Lung microvascular endothelial cell (primary cell): ENCODE results near the gene ARHGAP40. TPM values are rescaled to one million over a fixed set of nuclear protein-coding genes. Genes with fewer than 3 reads are reported as not detected.

Source experiments
- DNase-seq, 2 donors: peaks; one replicate each; pipeline versions ENCODE4 v3.0.0 to v3.0.0-alpha.2; 2010; ENCODE audit warnings: low read depth in 2 of 2
- total RNA-seq: library from RNA; depleted of rRNA; stranded (reverse); fragments of >200 nt; gene quantifications from 2 replicates; pipeline ENCODE4 v1.2.1, GENCODE V29; 2014

ARHGAP40 gene
- total RNA-seq, 1 donor from 2014 or later = not detected

DNA sequence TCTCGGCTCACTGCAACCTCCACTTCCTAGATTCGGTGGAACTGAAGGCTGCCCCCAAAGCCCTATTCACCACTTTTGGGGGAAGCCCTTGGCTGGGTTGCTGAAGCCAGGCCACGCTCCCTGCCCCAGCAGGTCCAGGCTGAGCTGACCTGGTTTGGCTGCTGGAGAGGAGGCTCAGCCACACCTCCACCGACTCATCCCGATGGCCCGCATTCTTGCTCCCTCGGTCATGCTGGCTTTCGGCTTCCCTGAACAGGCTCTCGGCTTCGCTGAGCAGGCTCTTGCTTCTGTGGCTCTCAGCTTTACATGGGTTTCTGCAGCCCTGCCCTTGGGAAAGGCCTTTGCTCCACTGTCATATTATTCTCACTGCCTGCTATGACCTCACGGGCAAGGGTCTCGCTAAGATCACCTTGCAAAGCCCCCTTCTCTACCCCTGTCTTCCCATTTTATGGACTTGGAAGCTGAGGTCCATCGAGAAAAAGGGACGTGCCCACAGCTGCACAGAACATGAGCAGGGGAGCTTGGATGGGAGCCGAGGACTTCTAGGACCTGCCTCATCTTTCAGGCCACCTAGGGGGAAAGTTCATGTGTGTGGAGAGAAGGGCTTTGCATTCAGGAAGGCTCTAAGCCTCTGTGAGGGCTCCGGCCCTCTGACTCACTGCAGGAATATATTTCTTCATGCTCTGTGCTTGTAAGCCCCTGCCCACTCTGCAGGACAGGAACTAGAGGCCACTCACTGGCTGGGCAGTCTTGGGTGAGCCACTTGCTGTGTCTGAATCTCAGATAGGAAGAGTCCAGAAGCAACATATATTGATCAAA is 15.6 kb downstream of the ARHGAP40 start:
- DNase-seq = no peak

GRCh38 chr20:38617830-38618196 is 16.2 kb downstream of the ARHGAP40 start:
- DNase-seq = no peak

- DNase-seq = no peak
Observed at GRCh38 chr20:38620441-38620840, 18.8 kb downstream of the ARHGAP40 start.

DNA sequence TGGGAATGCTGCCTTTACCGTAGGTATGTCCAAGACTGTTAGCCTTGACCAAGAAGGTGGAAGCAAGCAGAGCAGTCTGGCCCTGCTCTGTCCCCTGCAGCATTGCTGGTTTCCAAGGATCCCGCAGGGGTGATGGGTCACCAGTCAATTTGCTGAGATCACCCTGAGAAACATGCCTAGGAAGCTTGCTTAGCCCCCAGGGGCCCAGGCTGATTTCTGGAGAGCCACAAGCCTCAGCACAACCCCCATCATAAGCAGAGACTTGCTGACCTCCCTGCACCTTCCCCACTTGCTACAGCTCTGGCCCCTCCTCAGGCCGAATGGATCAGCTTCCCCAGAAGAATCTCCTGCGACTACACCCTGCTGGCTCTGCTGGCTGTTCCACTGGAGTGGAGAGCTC is 21.5 kb downstream of the ARHGAP40 start:
- DNase-seq = no peak

DNA sequence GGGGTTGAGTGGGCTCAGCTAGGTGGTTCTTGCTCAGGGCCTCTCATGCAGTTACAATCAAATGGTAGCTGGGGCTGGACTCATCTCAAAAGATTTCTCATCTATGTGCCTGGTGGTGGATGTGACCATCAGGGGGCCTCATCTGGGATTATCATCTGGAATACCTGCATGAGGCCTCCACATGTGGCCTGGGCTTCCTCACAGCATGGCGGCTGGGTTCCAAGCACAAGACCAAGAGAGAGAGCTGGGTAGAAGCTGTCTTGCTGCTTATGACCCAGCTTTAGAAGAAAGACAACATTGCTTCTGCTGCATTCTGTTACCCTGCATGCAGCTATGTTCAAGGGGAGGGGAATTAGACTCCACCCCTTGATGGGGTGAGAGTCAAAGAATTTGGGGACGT is 22.5 kb downstream of the ARHGAP40 start:
- no peak for DNase-seq

DNA sequence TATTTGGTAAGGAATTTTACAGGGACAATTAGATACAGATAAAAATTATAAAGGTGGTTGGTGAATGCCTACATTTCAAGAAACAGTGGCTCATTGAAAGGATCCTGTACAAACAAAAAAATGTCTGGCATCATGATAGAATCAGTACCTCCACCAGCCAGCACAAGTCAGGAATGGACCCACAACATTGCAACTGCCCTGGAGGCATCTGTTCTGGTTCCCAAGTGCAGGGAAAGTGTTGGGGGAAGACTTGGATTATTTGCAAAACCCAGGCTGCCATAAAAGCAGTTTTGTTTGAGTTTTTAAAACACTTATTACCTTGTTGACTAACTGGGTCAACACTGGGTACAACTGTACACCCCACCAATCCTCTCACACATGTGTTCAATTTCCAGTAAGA is 24.3 kb downstream of the ARHGAP40 start:
- DNase-seq = no peak

GRCh38 chr20:38626921-38627659 is 25.5 kb downstream of the ARHGAP40 start:
- DNase-seq = no peak

DNA sequence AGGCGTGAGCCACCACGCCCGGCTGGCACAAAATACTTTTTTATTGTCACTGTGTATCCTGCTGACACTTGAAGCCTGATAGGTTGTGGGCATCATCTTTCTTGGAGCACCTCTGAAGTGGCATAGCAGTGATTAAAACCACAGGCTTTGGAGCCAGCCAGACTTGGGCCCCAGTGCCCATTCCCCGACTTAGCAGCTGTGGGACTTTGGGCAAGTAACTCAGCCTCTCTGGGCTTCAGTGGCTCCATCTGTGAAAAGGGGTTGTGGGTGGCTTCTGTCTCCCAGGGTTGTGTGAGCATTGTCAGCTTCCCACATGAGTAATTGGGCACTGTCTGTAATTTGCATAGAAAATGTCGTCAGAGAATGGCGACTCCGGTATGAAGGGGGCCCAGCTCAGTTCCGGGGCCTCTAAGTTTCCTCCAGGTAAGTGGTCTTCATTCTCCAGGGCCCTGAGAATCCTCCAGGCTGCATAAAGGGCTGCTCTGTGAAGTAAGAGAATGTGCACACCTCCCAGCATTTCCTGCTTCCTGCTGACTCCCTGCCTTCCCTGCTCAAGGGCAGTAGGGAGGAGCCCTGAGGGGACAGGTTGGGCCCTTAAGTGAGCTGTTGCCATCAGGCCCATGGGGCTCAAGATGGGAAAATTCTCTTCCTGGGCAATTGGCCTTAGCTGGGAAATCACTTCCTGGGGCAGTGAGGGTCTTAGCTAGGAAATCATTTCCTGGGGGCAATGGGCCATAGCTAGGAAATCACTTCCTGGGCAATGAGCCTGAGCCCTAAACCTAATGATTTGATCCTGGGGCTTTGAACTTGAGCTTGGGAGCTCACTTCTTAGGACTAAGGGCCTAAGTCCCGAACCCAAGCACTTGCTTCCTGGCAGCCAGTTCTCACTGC is 27.2 kb downstream of the ARHGAP40 start:
- no peak for DNase-seq

- DNase-seq = no peak
Observed at GRCh38 chr20:38629979-38630378, 28.4 kb downstream of the ARHGAP40 start.

DNA sequence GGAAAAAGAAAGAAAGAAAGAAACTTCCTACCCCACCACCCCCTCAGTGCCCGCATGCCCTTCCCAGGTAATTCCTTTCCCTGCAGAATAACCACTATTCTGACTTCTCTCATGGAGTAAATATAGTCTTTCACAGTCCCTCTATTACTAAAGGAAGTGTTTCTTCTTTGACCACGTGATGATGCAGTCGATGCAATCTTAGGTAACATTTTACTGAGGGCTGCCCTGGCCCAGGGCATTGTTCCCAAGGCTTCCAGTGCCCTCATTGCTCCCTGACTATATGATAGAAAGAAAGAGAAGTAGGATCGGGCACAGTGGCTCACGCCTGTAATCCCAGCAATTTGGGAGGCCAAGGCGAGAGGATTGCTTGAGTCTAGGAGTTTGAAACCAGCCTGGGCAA is 29.1 kb downstream of the ARHGAP40 start:
- no peak for DNase-seq

- no peak for DNase-seq
Observed at GRCh38 chr20:38631155-38632022, 29.8 kb downstream of the ARHGAP40 start.

- peak; percentile 49 to 62 for DNase-seq
Observed at GRCh38 chr20:38633577-38634093, 32.0 kb downstream of the ARHGAP40 start.

DNA sequence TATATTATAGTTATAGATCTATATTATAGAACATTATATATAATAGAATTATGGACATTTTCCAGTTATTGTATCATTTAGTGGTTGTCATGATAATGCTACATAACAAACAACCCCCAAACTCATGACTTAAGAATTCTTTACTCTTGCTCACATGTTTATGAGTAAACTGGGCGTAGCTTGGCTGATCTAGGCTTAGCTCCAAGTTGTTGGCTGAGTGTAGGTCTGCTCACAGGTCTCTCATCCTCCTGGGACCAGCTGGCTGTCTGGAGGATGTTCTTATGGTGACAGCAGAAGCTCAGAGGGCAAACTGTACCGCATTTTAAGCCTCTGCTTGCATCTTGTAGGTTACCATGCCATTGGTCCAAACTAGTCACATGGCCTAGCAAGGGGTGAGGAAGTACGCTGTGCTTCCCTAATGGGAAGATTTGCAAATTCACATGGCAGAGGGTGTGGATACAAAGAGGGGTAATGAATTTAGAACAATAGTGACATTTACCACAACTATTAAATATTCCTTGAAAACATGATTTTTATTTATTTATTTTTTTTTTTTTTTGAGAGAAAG is 34.2 kb downstream of the ARHGAP40 start:
- peak in 1 of 2 donors; percentile 34 for DNase-seq

GRCh38 chr20:38640521-38640920 is 38.9 kb downstream of the ARHGAP40 start:
- no peak for DNase-seq

DNA sequence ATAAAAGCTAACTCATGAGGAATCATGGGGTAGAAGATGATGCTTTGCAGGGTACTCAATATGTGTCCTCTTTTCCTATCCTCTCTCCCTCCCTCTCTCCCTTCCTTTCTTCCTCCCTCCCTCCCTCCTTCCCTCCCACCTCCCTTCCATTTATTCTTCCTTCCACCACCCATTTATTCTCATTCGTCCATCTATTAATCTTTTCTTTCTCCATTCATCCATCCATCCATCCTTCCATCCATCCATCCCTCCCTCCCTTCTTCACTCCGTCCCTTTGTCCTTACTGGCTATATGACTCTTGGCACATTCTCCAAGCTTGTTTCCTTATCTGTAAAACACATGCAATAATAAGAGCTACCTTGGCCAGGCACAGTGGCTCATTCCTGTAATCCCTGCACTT is 40.9 kb downstream of the ARHGAP40 start:
- no peak for DNase-seq

- no peak for DNase-seq
Observed at GRCh38 chr20:38644588-38645260, 43.1 kb downstream of the ARHGAP40 start.

DNA sequence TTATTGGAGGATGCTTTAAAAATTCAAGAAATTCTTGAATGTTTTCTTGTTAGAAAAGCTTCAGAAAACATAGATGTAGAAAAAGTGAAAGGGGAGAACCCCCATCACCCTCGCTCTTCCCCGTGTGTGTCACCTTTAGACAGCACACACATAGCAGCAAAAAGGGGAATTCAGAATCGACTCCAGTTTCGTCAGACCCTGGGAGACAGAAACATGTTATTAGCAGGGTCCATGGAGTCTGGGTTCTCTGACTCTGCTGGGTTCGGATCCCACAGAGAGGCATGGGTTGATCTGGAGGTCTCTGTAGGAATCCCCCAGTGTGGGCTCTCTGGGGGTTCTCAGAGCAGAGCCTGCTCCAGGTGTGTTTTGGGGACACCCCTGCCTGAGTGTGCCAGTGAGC is 43.7 kb downstream of the ARHGAP40 start:
- no peak for DNase-seq

- DNase-seq = peak; percentile 69 to 79
Observed at GRCh38 chr20:38645980-38646858, 44.6 kb downstream of the ARHGAP40 start.
